Endodermal cell (in vitro differentiated cells): ENCODE data around the gene NFIC. TPM values are rescaled to one million over a fixed set of nuclear protein-coding genes. Genes with fewer than 3 reads are reported as not detected.

ENCODE experiments used
- DNase-seq: peaks from one replicate; pipeline ENCODE4 v3.0.0-alpha.2; 2017
- H3K27ac ChIP-seq: 2 replicates; pipeline ENCODE4 v1.5.1; 2013; ENCODE audit warnings: mild to moderate bottlenecking, low read depth, low read length, moderate library complexity
- H3K27me3 ChIP-seq: 2 replicates; pipeline ENCODE4 v1.6.1; 2013; ENCODE audit warnings: mild to moderate bottlenecking, low read length, moderate library complexity; ENCODE audit not compliant: insufficient read depth, control insufficient read depth, poor library complexity, severe bottlenecking
- H3K36me3 ChIP-seq: 2 replicates; pipeline ENCODE4 v1.7.0; 2013; ENCODE audit warnings: mild to moderate bottlenecking, low read length, moderate library complexity; ENCODE audit not compliant: control insufficient read depth, insufficient read depth
- H3K4me1 ChIP-seq: one replicate; pipeline ENCODE4 v1.7.0; 2013; ENCODE audit warnings: low read length; ENCODE audit not compliant: control insufficient read depth, insufficient read depth
- H3K4me3 ChIP-seq: 2 replicates; pipeline ENCODE4 v1.5.1; 2013; ENCODE audit warnings: mild to moderate bottlenecking, low read length, moderate library complexity
- H3K9ac ChIP-seq: 2 replicates; pipeline ENCODE4 v1.6.1; 2013; ENCODE audit warnings: mild to moderate bottlenecking, low read length, moderate library complexity; ENCODE audit not compliant: poor library complexity, severe bottlenecking; ENCODE audit errors: extremely low read depth
- H3K9me3 ChIP-seq: 2 replicates; pipeline ENCODE4 v1.6.1; 2013; ENCODE audit warnings: mild to moderate bottlenecking, low read length, moderate library complexity; ENCODE audit not compliant: control insufficient read depth
- H3K27ac Mint-ChIP-seq: 2 replicates; pipeline ENCODE4 v1.8.0; 2020; ENCODE audit warnings: mixed read lengths
- H3K27me3 Mint-ChIP-seq: 2 replicates; pipeline ENCODE4 v1.8.0; 2021; ENCODE audit warnings: mild to moderate bottlenecking, mixed read lengths; ENCODE audit not compliant: insufficient read depth
- H3K36me3 Mint-ChIP-seq: 2 replicates; pipeline ENCODE4 v1.8.0; 2020; ENCODE audit warnings: low read depth, mixed read lengths
- H3K4me1 Mint-ChIP-seq: 2 replicates; pipeline ENCODE4 v1.8.0; 2020; ENCODE audit warnings: mixed read lengths
- H3K4me3 Mint-ChIP-seq: 2 replicates; pipeline ENCODE4 v1.8.0; 2020; ENCODE audit warnings: mild to moderate bottlenecking, moderate library complexity, mixed read lengths
- H3K9me3 Mint-ChIP-seq: 2 replicates; pipeline ENCODE4 v1.8.0; 2020; ENCODE audit warnings: mild to moderate bottlenecking, mixed read lengths
- WGBS, 2 experiments: methylation state at CpG; one replicate each; pipeline versions ENCODE4 v1.1.5 to v1.1.7; 2013; ENCODE audit warnings: missing lambda C conversion rate in 2 of 2, mixed read lengths in 1 of 2; ENCODE audit not compliant: insufficient coverage in 1 of 2, insufficient read length in 1 of 2; 5-methylcytosine and 5-hydroxymethylcytosine counted together
- total RNA-seq, 2 donors: library from RNA; stranded (reverse); fragmentation: NEBNext Ultra II Directional in 1 of 2; extraction: Animal tissue kit (Norgen Biotek cat#: 25700) in 1 of 2; gene quantifications; 2 replicates in 1 of 2; 3 replicates in 1 of 2; pipeline ENCODE4 v1.2.1, GENCODE V29; 2021
- TF ChIP-seq, protein P1 (sequence below): fragments of 200-600 bp; sonication (generic); conservative IDR thresholded peaks from 2 replicates; pipeline ENCODE4 v1.5.0; 2021; ENCODE audit warnings: antibody characterized with exemption, mild to moderate bottlenecking

The NFIC gene
- total RNA-seq, 2 donors from 2014 or later, result 5.2 to 6.6 TPM

DNA sequence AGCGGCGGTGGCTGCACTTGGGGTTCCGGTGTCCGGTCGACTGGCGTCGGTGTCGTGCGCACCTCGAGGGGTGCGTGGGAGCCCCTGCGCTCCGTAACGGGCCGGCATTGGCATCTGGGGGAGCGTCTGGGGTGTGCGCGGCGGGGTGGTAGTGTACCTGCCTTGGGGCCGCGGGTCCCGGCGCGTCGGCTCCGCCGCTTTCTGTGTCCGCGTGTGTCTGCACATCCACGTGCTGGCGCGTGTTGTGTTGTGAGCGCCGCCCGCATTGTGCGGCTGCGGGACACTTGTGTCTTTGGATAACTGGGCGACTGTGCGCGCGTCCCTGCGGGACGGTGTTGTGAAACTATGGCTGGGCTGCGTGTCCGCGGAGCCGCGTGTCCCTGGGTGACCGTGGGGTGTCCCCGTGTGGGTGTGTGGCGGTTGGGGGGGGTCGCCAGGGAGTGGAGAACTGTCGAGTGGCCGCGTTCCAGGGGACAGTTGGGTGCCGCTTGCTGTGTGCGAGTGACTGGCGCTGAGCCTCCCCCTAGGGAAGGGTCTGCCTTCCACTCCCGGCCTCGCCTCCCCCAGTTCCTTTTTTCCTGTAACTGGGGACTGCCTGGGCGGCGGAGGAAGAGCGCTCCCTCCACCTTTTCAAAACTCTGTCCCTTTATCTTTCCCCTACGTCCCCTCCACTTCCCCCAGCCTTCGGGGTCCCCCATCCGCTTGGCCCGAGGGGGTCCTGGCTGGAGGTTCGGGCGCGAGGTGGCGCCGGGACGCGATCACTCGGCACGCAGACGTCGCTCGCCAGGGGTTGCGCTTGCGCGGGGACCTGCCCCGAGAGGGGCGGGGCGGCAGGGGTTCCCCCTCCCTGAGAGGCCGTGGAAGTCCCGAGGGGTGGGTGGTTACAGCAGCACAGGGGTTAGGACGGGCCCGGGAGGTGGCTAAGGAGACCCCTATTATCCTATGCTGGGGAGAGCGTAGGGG, 5.7 kb upstream of the NFIC start:
- TF ChIP-seq, protein P1, sequence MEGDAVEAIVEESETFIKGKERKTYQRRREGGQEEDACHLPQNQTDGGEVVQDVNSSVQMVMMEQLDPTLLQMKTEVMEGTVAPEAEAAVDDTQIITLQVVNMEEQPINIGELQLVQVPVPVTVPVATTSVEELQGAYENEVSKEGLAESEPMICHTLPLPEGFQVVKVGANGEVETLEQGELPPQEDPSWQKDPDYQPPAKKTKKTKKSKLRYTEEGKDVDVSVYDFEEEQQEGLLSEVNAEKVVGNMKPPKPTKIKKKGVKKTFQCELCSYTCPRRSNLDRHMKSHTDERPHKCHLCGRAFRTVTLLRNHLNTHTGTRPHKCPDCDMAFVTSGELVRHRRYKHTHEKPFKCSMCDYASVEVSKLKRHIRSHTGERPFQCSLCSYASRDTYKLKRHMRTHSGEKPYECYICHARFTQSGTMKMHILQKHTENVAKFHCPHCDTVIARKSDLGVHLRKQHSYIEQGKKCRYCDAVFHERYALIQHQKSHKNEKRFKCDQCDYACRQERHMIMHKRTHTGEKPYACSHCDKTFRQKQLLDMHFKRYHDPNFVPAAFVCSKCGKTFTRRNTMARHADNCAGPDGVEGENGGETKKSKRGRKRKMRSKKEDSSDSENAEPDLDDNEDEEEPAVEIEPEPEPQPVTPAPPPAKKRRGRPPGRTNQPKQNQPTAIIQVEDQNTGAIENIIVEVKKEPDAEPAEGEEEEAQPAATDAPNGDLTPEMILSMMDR, result no peak
- no peak overlapping the region for H3K27ac ChIP-seq
- H3K27me3 ChIP-seq, result peaks cover 90% of the 10 kb centered on the region
- H3K36me3 Mint-ChIP-seq, result no peaks in the 10 kb centered on the region
- peaks cover 8% of the 10 kb centered on the region for H3K4me1 Mint-ChIP-seq
- H3K27ac Mint-ChIP-seq, result no peak overlapping the region
- H3K4me3 Mint-ChIP-seq, result peak overlapping the region; percentile 57
- no peaks in the 10 kb centered on the region for H3K9me3 Mint-ChIP-seq
- no peaks in the 10 kb centered on the region for H3K4me1 ChIP-seq
- H3K27me3 Mint-ChIP-seq, result peaks cover 87% of the 10 kb centered on the region
- H3K9ac ChIP-seq, result no peak overlapping the region
- H3K4me3 ChIP-seq, result no peak overlapping the region
- peak; percentile 63 for DNase-seq
- no peaks in the 10 kb centered on the region for H3K9me3 ChIP-seq
- 2 to 3% methylated on average over 28 to 89 of the region's 90 CpGs for WGBS, 2 experiments
- H3K36me3 ChIP-seq, result no peaks in the 10 kb centered on the region

GRCh38 chr19:3361384-3362216, 4.8 kb upstream of the NFIC start:
- Mint-ChIP-seq H3K27ac (no peak overlapping the region), H3K27me3 (peaks cover 86% of the 10 kb centered on the region)

More at GRCh38 chr19:3361384-3362216, 4.8 kb upstream of the NFIC start:
- Mint-ChIP-seq H3K4me3 (no peak overlapping the region), H3K9me3 (no peaks in the 10 kb centered on the region), H3K4me1 (peaks cover 8% of the 10 kb centered on the region), H3K36me3 (no peaks in the 10 kb centered on the region)
- Histone ChIP-seq H3K4me1 (no peaks in the 10 kb centered on the region), H3K36me3 (no peaks in the 10 kb centered on the region), H3K27me3 (peaks cover 88% of the 10 kb centered on the region), H3K9me3 (no peaks in the 10 kb centered on the region), H3K27ac (no peak overlapping the region), H3K9ac (no peak overlapping the region), H3K4me3 (no peak overlapping the region)
- WGBS, 2 experiments, result 10 to 18% methylated on average over 4 to 24 of the region's 27 CpGs
- TF ChIP-seq, protein P1, result no peak
- DNase-seq, result peak; percentile 46
